HG03196 (cell line): ENCODE results near the gene CASP9.

Experiments used
- ATAC-seq: cut with Tn5 transposase; IDR thresholded peaks from one replicate; pipeline ENCODE4 v1.9.1; 2021; ENCODE audit not compliant: unreplicated experiment

The CASP9 gene

DNA sequence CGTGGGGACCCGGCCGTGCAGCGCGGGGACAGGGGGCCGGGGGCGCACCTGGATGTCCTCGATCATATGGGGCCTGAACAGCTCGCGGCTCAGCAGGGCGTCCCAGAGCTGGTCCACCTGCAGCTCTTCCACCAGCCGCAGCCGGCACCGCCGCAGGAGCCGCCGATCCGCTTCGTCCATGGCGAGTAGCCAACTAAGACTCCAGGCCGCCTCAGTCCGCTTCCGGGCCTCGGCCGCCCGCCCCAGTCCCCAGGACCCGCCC is at the start of gene CASP9:
Gene CASP9 (minus strand): TSS at position 195 of the 262 bp plus-strand sequence. CDS start 15 bp downstream, at position 180.
- no peak for ATAC-seq

GRCh38 chr1:15573477-15573876 is 49.5 kb upstream of the CASP9 start:
- no peak for ATAC-seq

DNA sequence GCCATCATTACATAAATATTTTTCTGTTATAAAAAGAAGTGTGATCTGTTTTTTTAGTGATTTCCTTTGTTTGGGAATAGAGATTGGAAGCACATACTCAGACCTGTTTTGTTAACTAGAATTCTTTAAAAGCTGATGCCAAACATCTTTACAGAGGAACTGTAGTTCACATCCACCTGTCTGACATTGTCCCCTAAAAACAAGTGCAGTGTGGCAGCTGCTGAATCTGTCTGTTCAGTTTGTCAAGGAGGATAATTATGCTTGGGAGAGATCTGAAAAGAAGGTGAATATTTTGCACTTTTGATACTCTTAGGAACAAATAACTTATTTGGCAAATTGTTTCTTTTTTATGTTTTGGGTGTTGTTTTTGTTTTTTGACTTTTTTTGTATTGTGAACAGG is 47.3 kb upstream of the CASP9 start:
- no peak for ATAC-seq

DNA sequence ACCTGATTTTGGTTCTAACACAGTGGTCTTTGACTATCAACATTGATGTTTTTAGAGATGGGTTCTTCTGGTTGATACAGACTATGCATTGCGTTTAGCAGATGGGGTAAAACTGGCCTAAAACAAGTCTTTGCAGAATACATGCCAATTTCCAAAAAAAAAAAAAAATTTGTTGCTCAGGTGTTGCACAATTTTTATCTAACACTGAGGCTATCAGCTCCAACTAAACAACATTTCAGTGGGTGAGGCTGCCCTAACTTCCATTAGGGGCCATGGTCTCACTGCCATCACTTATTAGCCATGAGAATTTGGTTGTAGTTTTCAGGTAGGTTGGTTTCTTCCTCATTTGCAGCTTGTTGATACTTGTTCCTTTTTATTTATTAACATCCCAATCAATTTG is 46.8 kb upstream of the CASP9 start:
- ATAC-seq = no peak

- ATAC-seq = no peak
Measured at GRCh38 chr1:15568387-15569073, 44.5 kb upstream of the CASP9 start.

GRCh38 chr1:15559189-15559810 is 35.3 kb upstream of the CASP9 start:
- no peak for ATAC-seq

DNA sequence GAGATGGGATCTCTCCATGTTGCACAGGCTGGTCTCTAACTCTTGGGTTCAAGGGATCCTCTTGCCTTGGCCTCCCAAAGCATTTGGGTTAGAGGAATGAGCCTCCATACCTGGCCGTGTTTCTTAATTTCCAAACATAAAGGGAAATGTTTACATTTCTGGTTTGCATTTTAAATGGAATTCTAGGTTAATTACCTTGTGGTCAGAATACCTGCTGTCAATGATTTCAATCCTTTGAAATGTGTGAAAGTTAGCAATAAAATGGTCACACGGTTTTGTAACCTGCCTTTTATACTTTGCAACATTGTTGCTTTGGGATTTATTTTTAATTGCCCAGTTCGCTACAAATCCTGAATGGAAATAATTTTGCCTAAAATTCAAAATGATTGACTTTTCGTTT is 34.5 kb upstream of the CASP9 start:
- ATAC-seq = no peak

DNA sequence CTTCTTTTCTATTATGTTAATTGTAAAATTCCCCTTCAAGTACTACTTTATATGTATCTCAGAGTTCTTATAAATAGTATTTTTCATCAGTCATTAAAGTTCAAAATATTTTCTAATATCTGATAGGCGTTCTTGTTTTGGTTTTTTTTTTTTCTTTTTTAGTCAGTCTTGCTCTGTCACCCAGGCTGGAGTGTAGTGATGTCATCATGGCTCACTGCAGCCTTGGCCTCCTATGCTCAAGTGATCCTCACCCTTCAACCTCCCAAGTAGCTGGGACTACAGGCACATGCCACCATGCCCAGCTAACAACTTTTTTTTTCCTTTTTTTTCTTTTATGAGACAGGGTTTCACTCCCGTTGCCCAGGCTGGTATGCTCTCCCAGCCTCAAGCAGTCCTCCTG is 33.6 kb upstream of the CASP9 start:
- no peak for ATAC-seq

- ATAC-seq = no peak
Measured at GRCh38 chr1:15557008-15557407, 33.0 kb upstream of the CASP9 start.

DNA sequence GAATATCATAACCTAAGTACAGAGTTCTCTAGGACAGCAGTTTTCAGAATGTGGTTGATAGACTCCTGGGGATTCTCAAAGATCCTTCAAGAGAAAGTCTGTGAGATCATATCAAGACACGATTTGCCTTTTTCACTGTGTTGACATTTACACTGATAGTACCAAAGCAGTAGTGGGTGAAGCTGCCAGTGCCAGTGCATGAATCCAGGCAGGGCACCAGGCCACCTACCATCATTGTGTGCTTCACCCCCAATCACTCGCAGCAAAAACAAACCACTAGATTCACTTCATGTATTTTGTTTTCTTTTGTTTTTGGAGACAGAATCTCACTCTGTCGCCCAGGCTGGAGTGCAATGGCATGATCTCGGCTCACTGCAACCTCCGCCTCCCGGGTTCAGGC is 26.6 kb upstream of the CASP9 start:
- ATAC-seq = no peak

GRCh38 chr1:15546641-15547040 is 22.6 kb upstream of the CASP9 start:
- ATAC-seq = no peak

GRCh38 chr1:15543589-15544568 is 19.9 kb upstream of the CASP9 start:
- no peak for ATAC-seq

- no peak for ATAC-seq
Measured at GRCh38 chr1:15543251-15543588, 19.2 kb upstream of the CASP9 start.

- no peak for ATAC-seq
Measured at GRCh38 chr1:15542388-15543250, 18.6 kb upstream of the CASP9 start.

- ATAC-seq = no peak
Measured at GRCh38 chr1:15541231-15541792, 17.3 kb upstream of the CASP9 start.

- no peak for ATAC-seq
Measured at GRCh38 chr1:15540186-15540585, 16.2 kb upstream of the CASP9 start.

GRCh38 chr1:15538771-15539170 is 14.8 kb upstream of the CASP9 start:
- no peak for ATAC-seq

DNA sequence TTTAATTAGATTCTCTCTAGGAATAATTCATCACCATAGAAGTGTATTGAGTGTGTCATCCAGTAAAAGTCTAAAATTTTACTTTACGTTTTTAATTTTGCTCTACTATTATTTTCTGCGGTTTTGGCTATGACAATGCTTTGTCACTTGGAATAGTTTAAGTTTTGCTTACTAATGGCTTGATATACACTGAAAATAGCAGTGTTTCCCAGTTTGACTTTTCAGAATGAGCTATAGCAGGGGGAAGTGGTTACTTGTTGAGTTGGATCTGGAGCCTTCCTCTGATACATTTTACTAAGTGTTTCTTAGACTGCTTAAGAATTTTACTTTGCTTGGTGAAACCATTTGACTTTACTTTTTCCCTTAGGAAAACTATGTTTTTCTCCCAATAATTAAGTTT is 7.7 kb upstream of the CASP9 start:
- no peak for ATAC-seq

- ATAC-seq = no peak
Measured at GRCh38 chr1:15531003-15531402, 7.0 kb upstream of the CASP9 start.

DNA sequence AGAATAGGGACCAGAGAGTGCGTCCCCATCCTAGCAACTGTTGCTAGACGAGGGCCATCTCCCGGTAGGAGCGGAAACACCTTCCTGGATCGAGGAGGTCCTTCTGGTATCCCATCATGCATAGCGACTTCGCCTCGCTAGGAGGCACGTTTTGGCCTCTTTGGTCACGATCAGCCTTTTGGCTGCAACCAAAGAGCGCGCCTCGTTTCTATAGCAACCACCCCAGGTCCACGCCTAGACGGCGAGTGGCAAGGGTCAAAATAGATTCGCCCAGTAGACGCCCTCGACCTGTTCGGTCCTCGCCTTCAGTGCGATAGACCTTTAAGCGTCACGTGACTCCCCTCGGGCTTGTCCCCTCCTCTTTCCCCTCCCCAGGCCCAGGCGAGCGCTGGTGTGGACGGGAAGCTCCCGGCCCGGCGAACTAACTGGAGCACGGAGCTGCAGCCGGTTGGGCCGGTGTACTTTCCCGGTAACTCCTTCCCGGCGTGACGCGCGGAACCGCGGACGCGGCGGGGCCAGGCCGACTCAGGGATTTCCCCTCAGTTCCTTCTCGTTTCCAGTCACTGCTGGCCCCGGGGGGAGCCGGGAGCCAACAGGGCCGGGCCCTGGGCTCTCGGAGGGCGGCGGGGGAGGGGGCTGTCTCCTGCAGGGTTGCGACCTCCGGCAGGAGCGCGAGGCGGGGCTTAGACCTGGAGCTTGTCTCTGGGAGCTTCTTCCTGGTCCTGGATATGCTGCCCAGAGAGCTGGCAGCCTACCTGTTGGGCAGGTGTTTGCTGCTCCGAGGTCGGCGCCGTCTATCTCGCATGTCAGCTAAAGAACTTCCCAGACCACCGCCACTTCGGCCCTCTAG is 2.7 kb upstream of the CASP9 start, which contains the start of gene DNAJC16:
Gene DNAJC16 (plus strand): TSS at position 359 of the 850 bp plus-strand sequence. CDS start 2,258 bp downstream, outside the sequence.
- ATAC-seq = peak; percentile 60
